ENCODE measurements around the gene WDFY3. TPM values are rescaled to one million over a fixed set of nuclear protein-coding genes. Genes with fewer than 3 reads are reported as not detected.

Gene WDFY3
- total RNA-seq, 1 experiment from 2014 or later, result 39.9 TPM

DNA sequence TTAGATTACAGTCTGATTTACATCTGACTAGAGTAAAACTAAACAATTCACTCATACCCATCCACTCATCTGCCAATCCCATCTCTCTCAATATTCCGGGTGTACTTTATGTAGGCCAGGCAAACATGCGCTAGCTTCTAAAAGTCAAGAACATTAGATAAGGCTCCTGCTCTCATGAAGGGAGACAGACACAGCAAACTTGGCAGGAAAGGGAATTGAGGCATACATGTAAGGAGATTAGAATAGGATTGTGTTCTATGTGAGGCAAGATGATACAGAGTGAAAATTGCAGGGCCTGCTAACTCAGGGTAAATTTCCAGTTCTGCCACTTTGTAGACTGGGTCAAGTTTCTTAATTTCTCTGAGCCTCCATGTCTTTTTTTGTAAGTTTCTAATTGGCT lies 247.8 kb downstream of the WDFY3 start:
- H4K20me1 ChIP-seq (ENCODE audit: insufficient read depth), result no peaks in the 10 kb centered on the region
- CTCF ChIA-PET, result no interaction called here

More for the DNA sequence above, 247.8 kb downstream of the WDFY3 start:
- no peak overlapping the region for H2AFZ ChIP-seq (ENCODE audit: low read depth, low read length, poor library complexity, severe bottlenecking)
- H3K4me3 ChIP-seq (replicated peaks in 1 of 2; ENCODE audit: low read depth in 1 of 2, low read length in 2 of 2), result no peak overlapping the region
- H3K9me3 ChIP-seq (ENCODE audit: control insufficient read depth in 1 of 2, insufficient read depth in 1 of 2, low read depth in 1 of 2, low read length in 2 of 2), result no peaks in the 10 kb centered on the region
- no peak for TF ChIP-seq TCF7L2 (IDR thresholded peaks at IDR 0.05; ENCODE audit: borderline replicate concordance, extremely low read depth, insufficient read depth, insufficient read length)
- TF ChIP-seq ZFX (IDR thresholded peaks at IDR 0.05), result no peak
- TF ChIP-seq YY1 (IDR thresholded peaks at IDR 0.05; ENCODE audit: extremely low read depth, insufficient replicate concordance, low read depth, low read length), result no peak
- no peak for TF ChIP-seq FOSL1 (IDR thresholded peaks at IDR 0.05; ENCODE audit: low read depth)
- TF ChIP-seq, protein P1, sequence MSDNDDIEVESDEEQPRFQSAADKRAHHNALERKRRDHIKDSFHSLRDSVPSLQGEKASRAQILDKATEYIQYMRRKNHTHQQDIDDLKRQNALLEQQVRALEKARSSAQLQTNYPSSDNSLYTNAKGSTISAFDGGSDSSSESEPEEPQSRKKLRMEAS (IDR thresholded peaks at IDR 0.05), result no peak
- TF ChIP-seq CEBPB (IDR thresholded peaks at IDR 0.05; ENCODE audit: low read depth), result no peak
- TF ChIP-seq ELF1 (IDR thresholded peaks at IDR 0.05; ENCODE audit: borderline replicate concordance, low read depth), result no peak
- TF ChIP-seq ZNF274 (IDR thresholded peaks at IDR 0.05; ENCODE audit: low read depth, low read length), result no peak
- no peak for TF ChIP-seq EGR1 (IDR thresholded peaks at IDR 0.05; ENCODE audit: low read depth)
- no peak for TF ChIP-seq CBX3 (IDR thresholded peaks at IDR 0.05; ENCODE audit: low read depth)
- TF ChIP-seq, protein P2, sequence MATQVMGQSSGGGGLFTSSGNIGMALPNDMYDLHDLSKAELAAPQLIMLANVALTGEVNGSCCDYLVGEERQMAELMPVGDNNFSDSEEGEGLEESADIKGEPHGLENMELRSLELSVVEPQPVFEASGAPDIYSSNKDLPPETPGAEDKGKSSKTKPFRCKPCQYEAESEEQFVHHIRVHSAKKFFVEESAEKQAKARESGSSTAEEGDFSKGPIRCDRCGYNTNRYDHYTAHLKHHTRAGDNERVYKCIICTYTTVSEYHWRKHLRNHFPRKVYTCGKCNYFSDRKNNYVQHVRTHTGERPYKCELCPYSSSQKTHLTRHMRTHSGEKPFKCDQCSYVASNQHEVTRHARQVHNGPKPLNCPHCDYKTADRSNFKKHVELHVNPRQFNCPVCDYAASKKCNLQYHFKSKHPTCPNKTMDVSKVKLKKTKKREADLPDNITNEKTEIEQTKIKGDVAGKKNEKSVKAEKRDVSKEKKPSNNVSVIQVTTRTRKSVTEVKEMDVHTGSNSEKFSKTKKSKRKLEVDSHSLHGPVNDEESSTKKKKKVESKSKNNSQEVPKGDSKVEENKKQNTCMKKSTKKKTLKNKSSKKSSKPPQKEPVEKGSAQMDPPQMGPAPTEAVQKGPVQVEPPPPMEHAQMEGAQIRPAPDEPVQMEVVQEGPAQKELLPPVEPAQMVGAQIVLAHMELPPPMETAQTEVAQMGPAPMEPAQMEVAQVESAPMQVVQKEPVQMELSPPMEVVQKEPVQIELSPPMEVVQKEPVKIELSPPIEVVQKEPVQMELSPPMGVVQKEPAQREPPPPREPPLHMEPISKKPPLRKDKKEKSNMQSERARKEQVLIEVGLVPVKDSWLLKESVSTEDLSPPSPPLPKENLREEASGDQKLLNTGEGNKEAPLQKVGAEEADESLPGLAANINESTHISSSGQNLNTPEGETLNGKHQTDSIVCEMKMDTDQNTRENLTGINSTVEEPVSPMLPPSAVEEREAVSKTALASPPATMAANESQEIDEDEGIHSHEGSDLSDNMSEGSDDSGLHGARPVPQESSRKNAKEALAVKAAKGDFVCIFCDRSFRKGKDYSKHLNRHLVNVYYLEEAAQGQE (IDR thresholded peaks at IDR 0.05; ENCODE audit: low read depth), result no peak
- TF ChIP-seq, protein P3, sequence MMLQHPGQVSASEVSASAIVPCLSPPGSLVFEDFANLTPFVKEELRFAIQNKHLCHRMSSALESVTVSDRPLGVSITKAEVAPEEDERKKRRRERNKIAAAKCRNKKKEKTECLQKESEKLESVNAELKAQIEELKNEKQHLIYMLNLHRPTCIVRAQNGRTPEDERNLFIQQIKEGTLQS (IDR thresholded peaks at IDR 0.05), result no peak
- TF ChIP-seq, protein P4, sequence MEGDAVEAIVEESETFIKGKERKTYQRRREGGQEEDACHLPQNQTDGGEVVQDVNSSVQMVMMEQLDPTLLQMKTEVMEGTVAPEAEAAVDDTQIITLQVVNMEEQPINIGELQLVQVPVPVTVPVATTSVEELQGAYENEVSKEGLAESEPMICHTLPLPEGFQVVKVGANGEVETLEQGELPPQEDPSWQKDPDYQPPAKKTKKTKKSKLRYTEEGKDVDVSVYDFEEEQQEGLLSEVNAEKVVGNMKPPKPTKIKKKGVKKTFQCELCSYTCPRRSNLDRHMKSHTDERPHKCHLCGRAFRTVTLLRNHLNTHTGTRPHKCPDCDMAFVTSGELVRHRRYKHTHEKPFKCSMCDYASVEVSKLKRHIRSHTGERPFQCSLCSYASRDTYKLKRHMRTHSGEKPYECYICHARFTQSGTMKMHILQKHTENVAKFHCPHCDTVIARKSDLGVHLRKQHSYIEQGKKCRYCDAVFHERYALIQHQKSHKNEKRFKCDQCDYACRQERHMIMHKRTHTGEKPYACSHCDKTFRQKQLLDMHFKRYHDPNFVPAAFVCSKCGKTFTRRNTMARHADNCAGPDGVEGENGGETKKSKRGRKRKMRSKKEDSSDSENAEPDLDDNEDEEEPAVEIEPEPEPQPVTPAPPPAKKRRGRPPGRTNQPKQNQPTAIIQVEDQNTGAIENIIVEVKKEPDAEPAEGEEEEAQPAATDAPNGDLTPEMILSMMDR (IDR thresholded peaks at IDR 0.05 in 2 of 3, conservative IDR thresholded peaks at IDR 0.05 in 1 of 3; ENCODE audit: borderline replicate concordance in 1 of 3, insufficient read depth in 1 of 3, low read depth in 2 of 3, low read length in 2 of 3), result no peak
- no peak for TF ChIP-seq SIN3A (IDR thresholded peaks at IDR 0.05; ENCODE audit: low read depth)
- no peak for TF ChIP-seq SP1 (IDR thresholded peaks at IDR 0.05; ENCODE audit: low read depth)
- TF ChIP-seq SRF (IDR thresholded peaks at IDR 0.05; ENCODE audit: low read depth), result no peak
- TF ChIP-seq EZH2 (IDR thresholded peaks at IDR 0.05), result no peak
- no peak for TF ChIP-seq JUND (IDR thresholded peaks at IDR 0.05)
- no peak for TF ChIP-seq EZH2phosphoT487 (IDR thresholded peaks at IDR 0.05; ENCODE audit: borderline replicate concordance)
- TF ChIP-seq POLR2AphosphoS5 (IDR thresholded peaks at IDR 0.05; ENCODE audit: low read depth, low read length), result no peak
- DNase-seq (ENCODE audit: low read depth, low spot score) (no peak), ATAC-seq (no peak)
- 0 out of 4 replicates have a peak, but pooled peaks cover 0 to 4% of the 10 kb centered on the region in 2 experiments for H3K36me3 ChIP-seq (ENCODE audit: control insufficient read depth in 1 of 2, insufficient read depth in 2 of 2, low read length in 2 of 2)
- H3K79me2 ChIP-seq (ENCODE audit: insufficient read depth, low read length), result no peaks in the 10 kb centered on the region
- RAD21 ChIA-PET (ENCODE audit: low non-redundant PET in 1 of 2, low total read pairs in 2 of 2, uncharacterized antibody in 2 of 2, unreplicated experiment in 2 of 2), result no interaction called here
- H3K4me1 ChIP-seq (ENCODE audit: control insufficient read depth in 1 of 2, insufficient read depth in 2 of 2, low read length in 2 of 2), result no peaks in the 10 kb centered on the region
- BruUV-seq (replicated peaks), result no TSS peak
- H3K9me2 ChIP-seq (ENCODE audit: insufficient read depth), result no peaks in the 10 kb centered on the region
- no peaks in the 10 kb centered on the region for H3K27me3 ChIP-seq (ENCODE audit: insufficient read depth, low read length)
- POLR2A ChIA-PET, result no interaction called here
- H3K9ac ChIP-seq (ENCODE audit: low read length), result no peak overlapping the region
- intact Hi-C loops (cut with micrococcal nuclease), result no loop called here
- no peak overlapping the region for H3K27ac ChIP-seq (ENCODE audit: low read depth, low read length)
- no peak overlapping the region for H3K4me2 ChIP-seq (ENCODE audit: low read length)

All from HCT116 (cell line).